ENCODE data around the gene TP73.

TP73 gene

GRCh38 chr1:3646596-3646995 lies 5.7 kb upstream of the TP73 start:
- TF ChIP-seq CTCF (IDR thresholded peaks at IDR 0.05; ENCODE audit: low read depth, low read length, missing control alignments), result no peak
- no peak for DNase-seq (ENCODE audit: low read depth)
- in situ Hi-C loops (cut with HindIII; ENCODE audit: low sequenced_read_pairs), result loop anchor here (5.0 to 10.0 kb wide), 3 partner anchors 94 to 262 kb away; partner anchors contain the start of gene SMIM1
- no peak overlapping the region for H3K4me3 ChIP-seq (ENCODE audit: low read depth, low read length)

- peak within 1 kb of the TSS; percentile 94 for H3K4me3 ChIP-seq (ENCODE audit: low read depth, low read length)
- in situ Hi-C loops (cut with HindIII; ENCODE audit: low sequenced_read_pairs), result loop anchor here (5.0 to 10.0 kb wide), 3 partner anchors 97 to 265 kb away; partner anchors contain the start of gene SMIM1
- DNase-seq (ENCODE audit: low read depth), result peak; percentile 72
- peak; percentile 26 for TF ChIP-seq CTCF (IDR thresholded peaks at IDR 0.05; ENCODE audit: low read depth, low read length, missing control alignments)
Observed at GRCh38 chr1:3649342-3650247, 2.7 kb upstream of the TP73 start, which contains the start of gene WRAP73. Gene WRAP73, minus strand, starts transcription at chr1:3650103. Its CDS starts 104 bp downstream, at chr1:3649999.

DNA sequence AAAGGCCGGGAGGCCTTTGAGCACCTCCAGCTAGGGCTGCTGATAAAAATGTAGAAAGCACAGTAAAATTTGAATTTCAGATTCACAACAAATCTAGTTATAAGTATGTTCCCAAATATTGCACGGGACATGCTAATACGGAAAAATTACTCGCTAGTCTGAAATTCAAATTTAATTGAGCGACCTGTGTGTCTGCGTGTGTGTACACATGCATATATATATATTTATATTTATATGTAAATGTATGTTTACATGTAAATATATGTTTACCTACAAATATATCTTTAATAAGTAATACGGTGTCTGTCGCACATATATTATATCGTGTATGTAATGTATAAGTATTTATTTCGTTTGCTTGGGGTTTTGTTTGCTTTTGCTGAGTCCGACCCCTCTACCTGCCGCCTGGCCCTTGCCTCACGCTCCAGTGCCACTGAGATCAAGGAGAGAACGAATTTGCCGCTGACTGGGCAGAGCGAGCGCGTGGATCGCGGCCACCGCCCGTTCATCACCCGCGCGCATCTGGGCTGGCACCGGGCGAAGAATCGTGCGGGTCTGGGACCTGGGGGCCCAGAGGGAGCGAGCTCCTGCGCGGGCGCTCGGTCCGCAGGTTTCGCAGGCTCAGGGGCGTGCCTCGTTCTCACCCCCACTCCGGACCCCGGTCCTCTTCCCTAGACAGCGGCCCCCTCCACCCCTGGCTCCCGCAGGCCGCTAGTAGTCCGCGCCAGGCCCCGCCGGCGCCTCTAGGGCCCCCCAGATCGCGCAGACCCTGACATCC lies 1.9 kb upstream of the TP73 start:
- no peak for DNase-seq (ENCODE audit: low read depth)
- peak overlapping the region; percentile 94 for H3K4me3 ChIP-seq (ENCODE audit: low read depth, low read length)
- in situ Hi-C loops (cut with HindIII; ENCODE audit: low sequenced_read_pairs), result no loop called here
- TF ChIP-seq CTCF (IDR thresholded peaks at IDR 0.05; ENCODE audit: low read depth, low read length, missing control alignments), result no peak

GRCh38 chr1:3651026-3651929 lies 1.0 kb upstream of the TP73 start:
- DNase-seq (ENCODE audit: low read depth), result no peak
- no peak for TF ChIP-seq CTCF (IDR thresholded peaks at IDR 0.05; ENCODE audit: low read depth, low read length, missing control alignments)
- no peak overlapping the region for H3K4me3 ChIP-seq (ENCODE audit: low read depth, low read length)
- in situ Hi-C loops (cut with HindIII; ENCODE audit: low sequenced_read_pairs), result no loop called here

- in situ Hi-C loops (cut with HindIII; ENCODE audit: low sequenced_read_pairs), result no loop called here
- no peak for DNase-seq (ENCODE audit: low read depth)
- TF ChIP-seq CTCF (IDR thresholded peaks at IDR 0.05; ENCODE audit: low read depth, low read length, missing control alignments), result no peak
- no peak overlapping the region for H3K4me3 ChIP-seq (ENCODE audit: low read depth, low read length)
Observed at GRCh38 chr1:3652548-3653285, 401 bp downstream of the TP73 start.
